ENCODE data around the gene PRKCA. TPM values are rescaled to one million over a fixed set of nuclear protein-coding genes. Genes with fewer than 3 reads are reported as not detected.

PRKCA gene
- total and polyA plus RNA-seq, 2 of the 13 experiments (the other 11 are each of a cell fraction or from before 2014, with no cell fraction given): 18.5 to 21.5 TPM

- TF ChIP-seq ZNF281 (CRISPR knock-in tag; IDR thresholded peaks at IDR 0.05; ENCODE audit: borderline replicate concordance): no peak
- no peak for TF ChIP-seq ZNF609 (CRISPR knock-in tag; IDR thresholded peaks at IDR 0.05; ENCODE audit: borderline replicate concordance)
- TF ChIP-seq RAD21 (CRISPR knock-in tag; IDR thresholded peaks at IDR 0.05): no peak
- no peak for TF ChIP-seq ZNF646 (CRISPR knock-in tag; IDR thresholded peaks at IDR 0.05)
- no peak for TF ChIP-seq WIZ (CRISPR knock-in tag; IDR thresholded peaks at IDR 0.05)
- TF ChIP-seq ZNF235 (CRISPR knock-in tag; IDR thresholded peaks at IDR 0.05; ENCODE audit: borderline replicate concordance): no peak
- TF ChIP-seq CERS6 (CRISPR knock-in tag; IDR thresholded peaks at IDR 0.05): no peak
- TF ChIP-seq FOSL2 (CRISPR knock-in tag; IDR thresholded peaks at IDR 0.05): peak; percentile 93
- TF ChIP-seq ZNF280B (CRISPR knock-in tag; IDR thresholded peaks at IDR 0.05; ENCODE audit: borderline replicate concordance): no peak
- no peak for TF ChIP-seq SOX6 (IDR thresholded peaks at IDR 0.05)
- TF ChIP-seq SOX6 (CRISPR knock-in tag; IDR thresholded peaks at IDR 0.05): 0 out of 2 replicates have a peak, but pooled peaks have one; percentile 27
- no peak for TF ChIP-seq RBM39 (IDR thresholded peaks at IDR 0.05; ENCODE audit: low read depth, low read length, poor library complexity, severe bottlenecking)
These were observed 41.2 kb downstream of the PRKCA start (continued) for GRCh38 chr17:66343531-66344078.

All from HepG2 (cell line).